Activated CD4-positive, alpha-beta memory T cell treated with anti-CD3 and anti-CD28 coated beads for 36 hours (primary cell): ENCODE results near the gene PROSER3. TPM values are rescaled to one million over a fixed set of nuclear protein-coding genes. Genes with fewer than 3 reads are reported as not detected.

Source experiments
- CTCF ChIA-PET: fragments of 350-600 bp; sonication (Branson Sonifier 250); formaldehyde crosslinking; loops from one replicate; lab custom pipeline; 2021; ENCODE audit warnings: antibody characterized with exemption, inconsistent platforms; lab: Charles Lee
- POLR2A ChIA-PET: fragments of 350-600 bp; sonication (Branson Sonifier 250); formaldehyde crosslinking; loops from one replicate; lab custom pipeline; 2021; ENCODE audit warnings: antibody characterized with exemption; lab: Charles Lee
- DNase-seq: peaks from one replicate; pipeline ENCODE4 v3.0.0-alpha.2; 2020
- H3K27ac Mint-ChIP-seq: one replicate; pipeline ENCODE4 v1.8.0; 2021; ENCODE audit warnings: mixed read lengths
- H3K27me3 Mint-ChIP-seq: one replicate; pipeline ENCODE4 v1.8.0; 2021; ENCODE audit warnings: mixed read lengths
- H3K36me3 Mint-ChIP-seq: one replicate; pipeline ENCODE4 v1.8.0; 2021; ENCODE audit warnings: mixed read lengths
- H3K4me1 Mint-ChIP-seq: one replicate; pipeline ENCODE4 v1.8.0; 2021; ENCODE audit warnings: low read depth, mixed read lengths
- H3K4me3 Mint-ChIP-seq: one replicate; pipeline ENCODE4 v1.8.0; 2021; ENCODE audit warnings: mild to moderate bottlenecking, mixed read lengths
- H3K9me3 Mint-ChIP-seq: one replicate; pipeline ENCODE4 v1.8.0; 2021; ENCODE audit warnings: mixed read lengths
- intact Hi-C: fragments of 100-400 bp; cut with micrococcal nuclease; formaldehyde crosslinking; loops from one replicate; pipeline ENCODE4 v1.15.1; 2023
- total RNA-seq, 2 experiments: library from RNA; stranded (reverse); gene quantifications; one replicate each; pipeline ENCODE4 v1.2.3, GENCODE V29; 2021

PROSER3 gene
- total RNA-seq, 2 experiments from 2014 or later: 38.4 to 40.0 TPM

DNA sequence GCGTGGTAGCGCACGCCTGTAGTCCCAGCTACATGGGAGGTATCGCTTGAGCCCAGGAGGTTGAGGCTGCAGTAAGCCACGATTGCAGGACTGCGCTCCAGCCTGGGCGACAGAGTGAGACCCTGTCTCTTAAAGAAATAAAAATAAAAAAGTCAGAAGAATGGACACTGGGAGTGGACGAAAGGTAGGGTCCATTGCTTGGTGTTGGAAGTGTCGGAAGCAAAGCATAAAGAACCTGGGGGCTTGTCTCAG is 17.0 kb downstream of the PROSER3 start:
- no peaks in the 10 kb centered on the region for H3K36me3 Mint-ChIP-seq
- ChIA-PET CTCF (interaction anchor here (0.7 kb wide), 1 partner anchor 27 kb away, joined by 3 read pairs; the partner anchor contains the start of gene LIN37), POLR2A (interaction anchor here (0.8 kb wide), 1 partner anchor 131 kb away, joined by 3 read pairs; no protein-coding TSS in a partner anchor)
- intact Hi-C loops: loop anchor here (1.0 to 2.0 kb wide), 4 partner anchors 17 to 62 kb away; partner anchors contain the start of genes LIN37, PROSER3, PSENEN and U2AF1L4
- peaks cover 15% of the 10 kb centered on the region for H3K4me1 Mint-ChIP-seq
- no peak for DNase-seq
- H3K9me3 Mint-ChIP-seq: no peaks in the 10 kb centered on the region
- no peak overlapping the region for H3K27ac Mint-ChIP-seq
- no peaks in the 10 kb centered on the region for H3K27me3 Mint-ChIP-seq
- H3K4me3 Mint-ChIP-seq: peak overlapping the region; percentile 71

DNA sequence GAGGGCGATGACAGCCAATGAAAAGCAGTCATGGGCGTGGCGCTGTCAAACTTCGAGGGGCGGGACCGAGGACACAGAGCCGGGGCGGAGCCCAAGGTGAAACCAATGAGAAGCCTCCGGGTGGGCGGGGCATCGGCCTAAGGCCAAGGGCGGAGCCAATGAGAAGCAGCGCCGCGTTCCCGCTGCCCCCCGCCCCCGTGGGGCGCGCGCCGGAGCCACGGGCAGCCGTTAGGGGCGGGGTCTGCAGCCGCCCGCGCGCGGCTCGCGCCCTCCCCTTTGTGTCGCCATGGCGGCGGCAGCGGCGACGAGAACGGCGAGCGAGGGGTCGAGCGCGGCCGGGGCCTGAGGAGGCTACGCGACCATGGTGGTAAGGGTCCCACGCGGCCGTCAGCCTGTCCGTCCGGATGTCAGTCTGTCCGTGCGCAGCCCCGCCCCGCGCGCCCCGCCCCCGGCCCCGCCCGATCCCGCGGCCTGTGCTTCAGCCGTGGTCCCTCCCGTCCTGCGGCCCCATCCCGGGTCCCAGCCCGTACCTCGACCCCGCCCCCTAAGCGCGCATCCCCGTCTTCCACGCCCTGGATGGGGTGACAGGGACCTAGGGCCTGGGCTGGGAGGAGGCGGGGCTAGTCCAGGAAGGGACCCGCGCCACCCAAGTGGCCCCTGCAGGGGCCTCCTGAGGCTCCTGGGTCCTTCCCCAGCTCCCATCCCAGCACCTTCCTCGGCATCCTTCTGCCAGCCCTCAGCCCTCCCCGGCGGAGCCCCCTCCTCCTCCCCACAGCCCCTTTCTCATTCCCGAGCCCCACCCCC is 17.5 kb downstream of the PROSER3 start, which contains the start of gene ARHGAP33:
Gene ARHGAP33 (plus strand): TSS at position 267 of the 804 bp plus-strand sequence. CDS start 95 bp downstream, at position 362.
- no peaks in the 10 kb centered on the region for H3K9me3 Mint-ChIP-seq
- peak within 1 kb of the TSS; percentile 71 for H3K4me3 Mint-ChIP-seq
- ChIA-PET POLR2A (interaction anchor here (0.8 to 1.5 kb wide), 2 partner anchors 80 to 132 kb away, joined by 3 to 4 read pairs; no protein-coding TSS in a partner anchor), CTCF (interaction anchor here (0.7 kb wide), 1 partner anchor 27 kb away, joined by 3 read pairs; the partner anchor contains the start of gene LIN37)
- peaks cover 15% of the 10 kb centered on the region for H3K4me1 Mint-ChIP-seq
- no peaks in the 10 kb centered on the region for H3K27me3 Mint-ChIP-seq
- H3K36me3 Mint-ChIP-seq: no peaks in the 10 kb centered on the region
- peak within 1 kb of the TSS; percentile 15 for H3K27ac Mint-ChIP-seq
- DNase-seq: peak; percentile 100
- intact Hi-C loops: loop anchor here (1.0 to 2.0 kb wide), 4 partner anchors 17 to 63 kb away; partner anchors contain the start of genes LIN37, PROSER3, PSENEN and U2AF1L4

DNA sequence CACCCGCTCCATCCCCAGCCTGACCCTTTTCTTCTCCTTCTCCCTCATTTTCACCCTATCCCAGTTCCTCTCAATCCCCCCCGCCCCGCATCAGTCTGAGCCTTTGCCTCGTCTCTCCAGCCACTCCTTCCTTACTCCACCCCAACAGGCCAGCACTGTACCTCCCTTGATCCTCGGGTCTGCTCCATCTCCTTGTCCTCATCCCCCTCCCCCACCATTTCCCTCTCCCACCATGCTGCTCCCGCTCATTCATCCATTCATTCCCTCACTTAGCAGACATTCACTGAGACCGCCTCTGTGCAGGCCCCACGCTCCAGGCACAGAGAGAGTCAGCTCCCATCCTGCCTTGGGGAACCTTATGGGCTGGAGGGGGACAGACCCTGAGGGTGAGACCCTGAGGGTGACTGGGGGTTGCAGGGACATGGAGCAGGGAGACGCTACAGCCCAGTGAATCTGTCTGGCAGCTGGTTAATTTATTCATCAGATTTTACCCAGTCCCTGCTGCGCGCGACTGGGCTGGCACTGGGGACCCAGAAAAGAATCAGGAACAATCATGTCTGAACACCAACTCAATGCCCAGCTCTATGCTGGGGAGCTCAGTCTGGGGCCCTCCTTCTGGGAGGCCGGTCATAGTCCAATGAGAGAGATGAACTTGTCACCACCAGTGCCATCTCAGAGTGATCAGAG is 18.3 kb downstream of the PROSER3 start:
- Mint-ChIP-seq H3K27ac (peak overlapping the region; percentile 15), H3K4me1 (peaks cover 15% of the 10 kb centered on the region), H3K4me3 (peak overlapping the region; percentile 71), H3K27me3 (no peaks in the 10 kb centered on the region), H3K36me3 (no peaks in the 10 kb centered on the region), H3K9me3 (no peaks in the 10 kb centered on the region)
- CTCF ChIA-PET: no interaction called here
- intact Hi-C loops: no loop called here
- DNase-seq: no peak
- POLR2A ChIA-PET: interaction anchor here (1.5 kb wide), 1 partner anchor 81 kb away, joined by 4 read pairs; no protein-coding TSS in a partner anchor

DNA sequence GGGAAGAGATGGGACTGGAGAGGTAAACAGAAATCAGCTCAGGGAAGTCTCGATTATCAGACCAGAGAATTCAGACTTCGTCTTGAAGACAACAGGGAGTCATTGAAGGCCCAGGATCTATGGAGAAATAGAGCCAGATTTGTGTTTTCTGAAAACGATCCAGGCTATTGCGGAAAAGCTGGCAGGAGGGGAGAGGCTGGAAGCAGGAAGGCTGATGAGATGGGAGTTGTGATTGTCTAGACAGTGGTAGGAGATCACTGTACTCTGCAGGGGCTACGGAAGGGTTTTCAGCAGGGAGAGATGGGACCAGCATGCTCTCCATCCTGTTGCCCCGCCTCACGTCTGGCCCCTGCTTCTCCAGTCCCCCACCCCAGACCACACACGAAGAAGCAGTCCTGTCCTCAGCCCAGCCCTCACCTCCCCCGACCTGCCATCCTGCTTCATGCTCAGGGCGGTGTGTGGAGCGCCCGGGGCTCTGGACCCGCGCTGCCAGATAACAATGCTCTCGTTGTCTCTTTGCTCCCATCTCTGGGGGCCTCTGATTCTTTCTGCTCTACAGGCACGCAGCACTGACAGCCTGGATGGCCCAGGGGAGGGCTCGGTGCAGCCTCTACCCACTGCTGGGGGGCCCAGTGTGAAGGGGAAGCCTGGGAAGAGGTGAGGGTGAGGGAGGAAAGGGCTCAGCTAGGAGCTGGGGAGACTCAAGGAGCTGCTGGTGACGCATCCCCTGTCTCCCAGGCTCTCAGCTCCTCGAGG is 19.3 kb downstream of the PROSER3 start:
- DNase-seq: no peak
- Mint-ChIP-seq H3K9me3 (no peaks in the 10 kb centered on the region), H3K4me1 (peaks cover 15% of the 10 kb centered on the region), H3K27ac (no peak overlapping the region), H3K4me3 (peak overlapping the region; percentile 71), H3K36me3 (peaks cover 1% of the 10 kb centered on the region), H3K27me3 (no peaks in the 10 kb centered on the region)
- POLR2A ChIA-PET: interaction anchor here (1.5 kb wide), 1 partner anchor 82 kb away, joined by 4 read pairs; no protein-coding TSS in a partner anchor
- intact Hi-C loops: no loop called here
- CTCF ChIA-PET: interaction anchor here (0.6 kb wide), 1 partner anchor 126 kb away, joined by 3 read pairs; no protein-coding TSS in a partner anchor

DNA sequence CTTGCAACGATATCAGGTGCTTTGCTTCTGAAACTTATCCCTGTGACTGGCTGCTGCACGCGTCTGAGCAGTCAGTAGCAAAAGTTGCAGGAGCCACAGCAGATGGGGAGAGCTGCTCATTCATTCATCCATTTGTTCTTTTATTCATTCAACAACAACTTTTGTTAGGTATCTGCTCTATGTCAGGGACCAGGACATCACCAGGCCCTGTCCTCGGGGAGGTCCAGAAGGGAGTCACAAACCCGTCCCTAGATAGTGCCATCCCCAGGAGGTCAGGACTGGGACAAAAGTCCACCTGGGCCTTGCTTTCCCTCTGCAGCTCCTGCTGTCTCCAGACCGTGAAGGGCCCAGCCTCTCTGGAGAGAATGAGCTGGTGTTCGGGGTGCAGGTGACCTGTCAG is 20.0 kb downstream of the PROSER3 start:
- no peaks in the 10 kb centered on the region for H3K9me3 Mint-ChIP-seq
- DNase-seq: no peak
- no peak overlapping the region for H3K27ac Mint-ChIP-seq
- H3K4me1 Mint-ChIP-seq: peaks cover 15% of the 10 kb centered on the region
- intact Hi-C loops: no loop called here
- CTCF ChIA-PET: no interaction called here
- peak overlapping the region; percentile 23 for H3K4me3 Mint-ChIP-seq
- H3K27me3 Mint-ChIP-seq: no peaks in the 10 kb centered on the region
- POLR2A ChIA-PET: no interaction called here
- H3K36me3 Mint-ChIP-seq: peaks cover 3% of the 10 kb centered on the region

DNA sequence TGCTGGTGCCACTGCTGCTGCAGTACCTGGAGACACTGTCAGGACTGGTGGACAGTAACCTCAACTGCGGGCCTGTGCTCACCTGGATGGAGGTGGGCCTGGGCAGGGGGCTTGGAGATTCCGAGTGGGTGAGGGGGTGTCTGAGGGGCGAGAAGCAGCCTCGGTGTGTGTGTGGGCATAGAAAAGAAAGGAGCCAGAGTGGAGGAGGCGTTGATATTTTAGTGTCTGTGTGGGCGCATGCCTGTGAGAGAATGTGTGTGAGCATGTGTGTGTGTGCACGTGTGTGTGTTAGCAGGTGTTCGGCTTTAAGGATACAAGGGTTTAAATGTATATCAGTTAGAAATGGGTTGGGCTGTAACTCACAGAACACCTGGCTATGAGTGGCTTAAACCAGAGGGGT is 21.1 kb downstream of the PROSER3 start:
- H3K36me3 Mint-ChIP-seq: peaks cover 3% of the 10 kb centered on the region

DNA sequence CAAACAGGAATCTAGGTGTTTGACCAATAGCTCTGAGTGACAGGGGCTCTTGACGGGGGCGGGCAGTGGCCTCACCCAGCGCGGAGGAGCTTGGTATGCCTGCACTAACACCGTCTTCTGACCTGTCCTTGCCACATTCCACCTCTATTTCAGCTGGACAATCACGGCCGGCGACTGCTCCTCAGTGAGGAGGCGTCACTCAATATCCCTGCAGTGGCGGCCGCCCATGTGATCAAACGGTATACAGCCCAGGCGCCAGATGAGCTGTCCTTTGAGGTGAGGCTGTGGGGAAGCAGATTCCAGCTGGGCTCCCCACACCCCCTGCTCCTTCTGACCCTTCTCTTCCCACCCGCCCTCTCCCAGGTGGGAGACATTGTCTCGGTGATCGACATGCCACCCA is 22.1 kb downstream of the PROSER3 start:
- intact Hi-C loops: no loop called here
- Mint-ChIP-seq H3K4me3 (no peak overlapping the region), H3K9me3 (no peaks in the 10 kb centered on the region), H3K36me3 (peaks cover 3% of the 10 kb centered on the region), H3K27ac (no peak overlapping the region), H3K4me1 (peaks cover 9% of the 10 kb centered on the region), H3K27me3 (no peaks in the 10 kb centered on the region)
- ChIA-PET CTCF (no interaction called here), POLR2A (no interaction called here)
- no peak for DNase-seq

More for the DNA sequence above, 21.1 kb downstream of the PROSER3 start:
- CTCF ChIA-PET: no interaction called here
- H3K4me1 Mint-ChIP-seq: peaks cover 15% of the 10 kb centered on the region
- intact Hi-C loops: no loop called here
- H3K27me3 Mint-ChIP-seq: no peaks in the 10 kb centered on the region
- POLR2A ChIA-PET: interaction anchor here (0.6 kb wide), 1 partner anchor 242 kb away, joined by 3 read pairs; no protein-coding TSS in a partner anchor
- H3K27ac Mint-ChIP-seq: no peak overlapping the region
- no peaks in the 10 kb centered on the region for H3K9me3 Mint-ChIP-seq
- no peak overlapping the region for H3K4me3 Mint-ChIP-seq
- DNase-seq: no peak

DNA sequence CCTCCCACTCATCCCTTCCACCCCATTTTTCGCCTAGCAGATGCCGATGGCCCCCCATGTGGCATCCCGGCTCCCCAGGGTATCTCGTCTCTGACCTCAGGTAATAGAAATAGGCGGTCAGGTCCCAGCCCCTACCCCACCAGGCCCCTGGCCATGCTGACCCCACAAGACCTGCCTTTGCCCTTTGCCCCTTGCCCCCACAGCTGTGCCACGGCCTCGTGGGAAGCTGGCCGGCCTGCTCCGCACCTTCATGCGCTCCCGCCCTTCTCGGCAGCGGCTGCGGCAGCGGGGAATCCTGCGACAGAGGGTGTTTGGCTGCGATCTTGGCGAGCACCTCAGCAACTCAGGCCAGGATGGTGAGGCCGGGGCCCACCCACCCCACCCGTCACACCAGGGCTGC is 22.7 kb downstream of the PROSER3 start:
- Mint-ChIP-seq H3K27me3 (no peaks in the 10 kb centered on the region), H3K36me3 (peaks cover 3% of the 10 kb centered on the region), H3K9me3 (no peaks in the 10 kb centered on the region), H3K27ac (no peak overlapping the region), H3K4me1 (peaks cover 9% of the 10 kb centered on the region), H3K4me3 (no peak overlapping the region)
- ChIA-PET POLR2A (no interaction called here), CTCF (no interaction called here)
- no peak for DNase-seq
- intact Hi-C loops: no loop called here

DNA sequence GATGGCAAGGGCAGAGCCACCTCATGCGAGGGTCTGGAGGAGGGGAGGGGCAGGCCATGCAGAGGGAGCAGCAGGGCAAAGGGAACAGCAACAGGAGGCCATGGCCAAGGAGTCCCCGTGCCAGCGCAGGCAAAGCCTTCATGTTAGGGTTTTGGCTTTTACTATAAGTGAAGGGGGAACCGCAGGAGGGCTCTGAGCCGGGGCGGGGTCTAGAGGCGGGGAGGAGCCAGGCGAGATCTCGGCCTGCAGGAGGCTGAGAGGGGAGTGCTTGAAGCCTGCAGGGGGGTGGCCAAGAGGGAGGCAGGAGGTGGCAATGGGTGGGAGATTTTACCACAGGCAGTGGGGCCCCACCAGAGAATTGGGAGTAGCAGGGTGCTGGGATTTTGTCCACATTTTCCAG is 23.7 kb downstream of the PROSER3 start:
- POLR2A ChIA-PET: no interaction called here
- intact Hi-C loops: no loop called here
- H3K4me1 Mint-ChIP-seq: peaks cover 4% of the 10 kb centered on the region

DNA sequence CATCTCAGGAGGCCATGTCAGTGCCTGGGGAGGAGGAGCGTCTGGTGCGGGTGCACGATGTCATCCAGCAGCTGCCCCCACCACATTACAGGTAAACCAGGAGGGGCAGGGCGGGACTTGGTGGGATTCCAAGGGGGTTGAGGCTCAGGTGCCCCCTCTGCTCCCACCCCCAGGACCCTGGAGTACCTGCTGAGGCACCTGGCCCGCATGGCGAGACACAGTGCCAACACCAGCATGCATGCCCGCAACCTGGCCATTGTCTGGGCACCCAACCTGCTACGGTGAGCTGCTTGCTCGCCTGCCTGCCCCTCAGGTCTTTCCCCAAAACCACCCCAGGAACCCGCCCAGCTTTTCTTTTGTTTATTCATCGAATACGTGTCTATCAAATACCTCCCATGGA is 24.6 kb downstream of the PROSER3 start:
- H3K9me3 Mint-ChIP-seq: no peaks in the 10 kb centered on the region
- no peak overlapping the region for H3K4me3 Mint-ChIP-seq
- H3K4me1 Mint-ChIP-seq: no peaks in the 10 kb centered on the region
- no peak overlapping the region for H3K27ac Mint-ChIP-seq
- CTCF ChIA-PET: no interaction called here
- no peaks in the 10 kb centered on the region for H3K27me3 Mint-ChIP-seq
- no peak for DNase-seq
- intact Hi-C loops: no loop called here
- POLR2A ChIA-PET: no interaction called here
- H3K36me3 Mint-ChIP-seq: peaks cover 3% of the 10 kb centered on the region

More for the DNA sequence above, 23.7 kb downstream of the PROSER3 start:
- Mint-ChIP-seq H3K36me3 (peaks cover 3% of the 10 kb centered on the region), H3K27me3 (no peaks in the 10 kb centered on the region), H3K27ac (no peak overlapping the region), H3K9me3 (no peaks in the 10 kb centered on the region), H3K4me3 (no peak overlapping the region)
- no peak for DNase-seq
- CTCF ChIA-PET: no interaction called here

DNA sequence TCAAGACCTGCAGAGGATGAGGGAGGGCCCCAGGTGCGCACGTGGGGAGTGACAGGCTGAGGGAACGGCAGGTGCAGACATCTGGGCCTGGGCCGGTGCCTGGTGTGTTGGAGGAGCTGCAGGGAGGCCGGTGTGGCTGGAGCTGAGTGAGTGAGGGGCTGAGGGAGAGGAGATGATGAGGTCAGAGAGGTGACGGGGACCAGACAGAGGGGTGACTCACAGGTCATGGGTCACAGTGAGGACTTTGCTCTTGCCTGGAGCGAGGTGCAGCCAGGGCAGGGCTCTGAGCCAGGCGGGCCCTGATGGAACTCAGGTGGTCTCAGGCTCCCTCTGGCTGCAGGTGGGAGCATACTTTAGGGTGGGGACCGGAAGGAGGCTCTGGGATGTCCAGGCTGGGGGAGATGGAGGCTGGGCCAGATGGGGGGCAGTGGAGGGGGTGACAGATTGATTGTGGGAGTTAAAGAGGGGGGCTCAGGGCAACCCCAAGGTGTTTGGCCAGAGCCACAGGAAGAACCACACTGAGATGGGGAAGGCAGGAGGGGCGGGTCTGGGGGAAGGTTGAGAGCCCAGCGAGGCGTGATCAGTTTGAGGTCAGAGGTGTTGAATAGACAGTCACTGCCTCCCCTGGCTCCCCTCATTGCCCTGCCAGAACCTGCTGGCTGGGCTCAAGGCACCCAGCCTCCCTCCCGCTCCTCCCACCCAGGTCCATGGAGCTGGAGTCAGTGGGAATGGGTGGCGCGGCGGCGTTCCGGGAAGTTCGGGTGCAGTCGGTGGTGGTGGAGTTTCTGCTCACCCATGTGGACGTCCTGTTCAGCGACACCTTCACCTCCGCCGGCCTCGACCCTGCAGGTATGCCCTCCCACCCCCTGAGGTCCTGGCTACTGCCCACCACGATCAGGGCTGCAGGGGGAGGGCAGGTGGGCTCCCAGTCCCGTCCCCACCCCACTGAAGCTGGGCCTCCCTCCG is 25.8 kb downstream of the PROSER3 start:
- CTCF ChIA-PET: no interaction called here
- intact Hi-C loops: no loop called here
- Mint-ChIP-seq H3K4me3 (no peak overlapping the region), H3K36me3 (peaks cover 3% of the 10 kb centered on the region), H3K27ac (no peak overlapping the region), H3K9me3 (no peaks in the 10 kb centered on the region), H3K27me3 (no peaks in the 10 kb centered on the region), H3K4me1 (no peaks in the 10 kb centered on the region)
- POLR2A ChIA-PET: no interaction called here
- no peak for DNase-seq
